Parathyroid adenoma (tissue), 2 donors: ENCODE data around the gene RPL18.

Source experiments
- H2AFZ ChIP-seq: fragments of 300-600 bp; sonication (generic); one replicate; pipeline ENCODE4 v1.7.0; 2017; ENCODE audit warnings: antibody characterized with exemption, mild to moderate bottlenecking
- H3K27ac ChIP-seq: fragments of 300-600 bp; sonication (generic); one replicate; pipeline ENCODE4 v1.7.0; 2017
- H3K27me3 ChIP-seq: fragments of 300-600 bp; sonication (generic); one replicate; pipeline ENCODE4 v1.7.0; 2017; ENCODE audit warnings: low read length; ENCODE audit not compliant: control insufficient read depth, insufficient read depth
- H3K36me3 ChIP-seq: fragments of 300-600 bp; sonication (generic); one replicate; pipeline ENCODE4 v1.7.0; 2017; ENCODE audit warnings: low read length; ENCODE audit not compliant: control insufficient read depth, insufficient read depth
- H3K4me1 ChIP-seq: fragments of 300-600 bp; sonication (generic); one replicate; pipeline ENCODE4 v1.7.0; 2017; ENCODE audit warnings: control low read depth
- H3K4me2 ChIP-seq: fragments of 300-600 bp; sonication (generic); one replicate; pipeline ENCODE4 v1.7.0; 2017; ENCODE audit warnings: low read length
- H3K4me3 ChIP-seq: fragments of 300-600 bp; sonication (generic); one replicate; pipeline ENCODE4 v1.7.0; 2017; ENCODE audit warnings: low read depth, low read length
- H3K79me2 ChIP-seq: fragments of 300-600 bp; sonication (generic); one replicate; pipeline ENCODE4 v1.7.0; 2017; ENCODE audit warnings: control low read depth
- H3K9ac ChIP-seq: fragments of 300-600 bp; sonication (generic); one replicate; pipeline ENCODE4 v1.7.0; 2017; ENCODE audit warnings: mild to moderate bottlenecking
- H3K9me3 ChIP-seq: fragments of 300-600 bp; sonication (generic); one replicate; pipeline ENCODE4 v1.7.0; 2017; ENCODE audit warnings: low read length; ENCODE audit not compliant: control insufficient read depth
- CTCF ChIP-seq: fragments of 300-600 bp; sonication (generic); IDR thresholded peaks from one replicate; pipeline ENCODE4 v1.7.0; 2017; ENCODE audit warnings: antibody characterized with exemption, mild to moderate bottlenecking
- donor health status: primary hyperparathyroidism.

RPL18 gene

GRCh38 chr19:48664476-48664875 lies 45.5 kb upstream of the RPL18 start:
- no peaks in the 10 kb centered on the region for H3K4me1 ChIP-seq
- H3K9ac ChIP-seq: no peak overlapping the region
- no peak overlapping the region for H3K4me2 ChIP-seq
- H3K9me3 ChIP-seq: no peaks in the 10 kb centered on the region
- no peak overlapping the region for H3K4me3 ChIP-seq
- TF ChIP-seq CTCF: no peak
- no peak overlapping the region for H2AFZ ChIP-seq
- H3K36me3 ChIP-seq: no peaks in the 10 kb centered on the region
- no peaks in the 10 kb centered on the region for H3K27me3 ChIP-seq
- H3K27ac ChIP-seq: no peak overlapping the region
- H3K79me2 ChIP-seq: no peaks in the 10 kb centered on the region

GRCh38 chr19:48663667-48664066 lies 44.7 kb upstream of the RPL18 start:
- H3K4me2 ChIP-seq: no peak overlapping the region
- H3K9me3 ChIP-seq: no peaks in the 10 kb centered on the region
- no peak overlapping the region for H2AFZ ChIP-seq
- H3K79me2 ChIP-seq: no peaks in the 10 kb centered on the region
- no peaks in the 10 kb centered on the region for H3K4me1 ChIP-seq
- no peak overlapping the region for H3K4me3 ChIP-seq
- no peak for TF ChIP-seq CTCF
- no peaks in the 10 kb centered on the region for H3K27me3 ChIP-seq
- H3K36me3 ChIP-seq: no peaks in the 10 kb centered on the region
- H3K9ac ChIP-seq: no peak overlapping the region
- no peak overlapping the region for H3K27ac ChIP-seq

- Histone ChIP-seq H3K9ac (no peak overlapping the region), H3K4me1 (no peaks in the 10 kb centered on the region), H3K27me3 (no peaks in the 10 kb centered on the region), H3K4me3 (no peak overlapping the region), H3K27ac (no peak overlapping the region), H2AFZ (no peak overlapping the region), H3K79me2 (no peaks in the 10 kb centered on the region), H3K4me2 (no peak overlapping the region), H3K9me3 (no peaks in the 10 kb centered on the region), H3K36me3 (no peaks in the 10 kb centered on the region)
- TF ChIP-seq CTCF: no peak
These were observed 42.7 kb upstream of the RPL18 start for GRCh38 chr19:48661711-48662090.

- H3K9ac ChIP-seq: no peak overlapping the region
- H3K27me3 ChIP-seq: no peaks in the 10 kb centered on the region
- peak overlapping the region; percentile 58 for H3K27ac ChIP-seq
- H3K79me2 ChIP-seq: no peaks in the 10 kb centered on the region
- H3K9me3 ChIP-seq: no peaks in the 10 kb centered on the region
- H3K4me1 ChIP-seq: no peaks in the 10 kb centered on the region
- peak overlapping the region; percentile 46 for H2AFZ ChIP-seq
- TF ChIP-seq CTCF: no peak
- peak overlapping the region; percentile 36 for H3K4me2 ChIP-seq
- H3K4me3 ChIP-seq: no peak overlapping the region
- no peaks in the 10 kb centered on the region for H3K36me3 ChIP-seq
These were observed 42.1 kb upstream of the RPL18 start for GRCh38 chr19:48660852-48661710.

- Histone ChIP-seq H3K79me2 (no peaks in the 10 kb centered on the region), H3K9ac (no peak overlapping the region), H3K9me3 (no peaks in the 10 kb centered on the region), H2AFZ (no peak overlapping the region), H3K27ac (no peak overlapping the region), H3K27me3 (no peaks in the 10 kb centered on the region), H3K4me3 (no peak overlapping the region), H3K4me2 (no peak overlapping the region), H3K4me1 (no peaks in the 10 kb centered on the region), H3K36me3 (no peaks in the 10 kb centered on the region)
- TF ChIP-seq CTCF: no peak
These were observed 40.8 kb upstream of the RPL18 start for GRCh38 chr19:48659768-48660167.
